K562 (cell line): ENCODE measurements around the gene TMEM121. TPM values are rescaled to one million over a fixed set of nuclear protein-coding genes. Genes with fewer than 3 reads are reported as not detected.

Source experiments
- BRF1 ChIP-seq: IDR thresholded peaks from 3 replicates; pipeline ENCODE4 v1.6.1; 2011; ENCODE audit warnings: borderline replicate concordance, mild to moderate bottlenecking; ENCODE audit not compliant: insufficient read length; ENCODE audit errors: extremely low read depth
- CEBPG ChIP-seq, 3 experiments: fragments of 200-800 bp in 1 of 3; sonication (Bioruptor generic) in 1 of 3; sonication (generic) in 1 of 3; formaldehyde crosslinking in 1 of 3; IDR thresholded peaks in 2 of 3; conservative IDR thresholded peaks in 1 of 3; 2 replicates each; pipeline versions ENCODE4 v1.6.1 to v1.8.0; 2016 to 2022; ENCODE audit warnings: missing compliant biosample characterization in 2 of 3, missing genetic modification characterization in 2 of 3, mild to moderate bottlenecking in 1 of 3, missing genetic modification reagents in 1 of 3
- CHAMP1 ChIP-seq: fragments of 450-650 bp; IDR thresholded peaks from 2 replicates; pipeline ENCODE4 v1.6.1; 2016; ENCODE audit warnings: mild to moderate bottlenecking
- CHD4 ChIP-seq: fragments of 200-600 bp; sonication (generic); IDR thresholded peaks from 3 replicates; pipeline ENCODE4 v1.6.1; 2012; ENCODE audit warnings: low read depth, mild to moderate bottlenecking, mixed read lengths, low read length, inconsistent platforms; ENCODE audit not compliant: insufficient read depth, insufficient replicate concordance, poor library complexity, severe bottlenecking
- CREB3L1 ChIP-seq: fragments of 450-650 bp; IDR thresholded peaks from 2 replicates; pipeline ENCODE4 v1.6.1; 2014; ENCODE audit warnings: low read depth, mild to moderate bottlenecking, moderate library complexity, borderline replicate concordance
- CXXC5 ChIP-seq: fragments of 250-450 bp; sonication (Bioruptor Pico); IDR thresholded peaks from 2 replicates; pipeline ENCODE4 v1.8.0; 2022; ENCODE audit warnings: inconsistent platforms, mild to moderate bottlenecking, moderate library complexity
- DIDO1 ChIP-seq: fragments of 450-650 bp; IDR thresholded peaks from 2 replicates; pipeline ENCODE4 v1.6.1; 2016; ENCODE audit warnings: low read depth, missing biosample characterization, missing genetic modification characterization
- DNMT1 ChIP-seq: fragments of 450-650 bp; IDR thresholded peaks from 2 replicates; pipeline ENCODE4 v1.6.1; 2016; ENCODE audit warnings: antibody characterized with exemption, mild to moderate bottlenecking
- HIVEP1 ChIP-seq: fragments of 250-450 bp; sonication (Bioruptor Pico); IDR thresholded peaks from 2 replicates; pipeline ENCODE4 v1.4.0; 2020; ENCODE audit warnings: mild to moderate bottlenecking
- POLR2G ChIP-seq: fragments of 200-400 bp; formaldehyde crosslinking; IDR thresholded peaks from 2 replicates; pipeline ENCODE4 v1.6.1; 2017; ENCODE audit warnings: low read depth, mild to moderate bottlenecking, antibody characterized with exemption, low read length, moderate library complexity
- RBM22 ChIP-seq: fragments of 200-400 bp; formaldehyde crosslinking; IDR thresholded peaks from 2 replicates; pipeline ENCODE4 v1.6.1; 2018; ENCODE audit warnings: low read length, low read depth; ENCODE audit not compliant: poor library complexity, severe bottlenecking
- SFPQ ChIP-seq: fragments of 200-400 bp; formaldehyde crosslinking; IDR thresholded peaks from 2 replicates; pipeline ENCODE4 v1.6.1; 2017; ENCODE audit warnings: mild to moderate bottlenecking, low read depth, low read length, moderate library complexity
- SMARCA4 ChIP-seq: fragments of 450-650 bp; IDR thresholded peaks from 2 replicates; pipeline ENCODE4 v1.6.1; 2016
- SRSF9 ChIP-seq: fragments of 200-400 bp; formaldehyde crosslinking; IDR thresholded peaks from 2 replicates; pipeline ENCODE4 v1.6.1; 2017; ENCODE audit warnings: low read depth, low read length, borderline replicate concordance
- TOE1 ChIP-seq, 2 experiments: fragments of 450-650 bp in 1 of 2; sonication (generic) in 1 of 2; formaldehyde crosslinking in 1 of 2; IDR thresholded peaks; 2 replicates each; pipeline versions ENCODE4 v1.7.1 to v1.8.0; 2016 to 2022; ENCODE audit warnings: borderline replicate concordance in 2 of 2, mild to moderate bottlenecking in 2 of 2, antibody characterized with exemption in 1 of 2, inconsistent platforms in 1 of 2, low read depth in 1 of 2, missing genetic modification reagents in 1 of 2, moderate library complexity in 1 of 2
- ZEB2 ChIP-seq: fragments of 450-650 bp; IDR thresholded peaks from 2 replicates; pipeline ENCODE4 v1.6.1; 2016
- polyA plus RNA-seq, 8 experiments: library from polyadenylated mRNA; depleted of rRNA in 4 of 8; stranded (reverse) in 5 of 8; unstranded in 3 of 8; fragments of >200 nt; fragmentation: Nextera tagmentation in 2 of 8; fragmentation: Illumina TruSeq in 1 of 8; extraction: Ambion mirVana in 2 of 8; extraction: Trizol in 1 of 8; gene quantifications; 2 replicates each; pipeline versions ENCODE4 v1.2.1 to v1.2.3, GENCODE V29; 2011 to 2014; ENCODE audit warnings: inconsistent platforms in 1 of 8, missing spikeins in 1 of 8
- total RNA-seq, 7 experiments: library from RNA; depleted of rRNA in 6 of 7; stranded (reverse); fragments of >200 nt in 6 of 7; fragmentation: Illumina TruSeq in 2 of 7; extraction: Trizol in 2 of 7; gene quantifications; 2 replicates each; pipeline versions ENCODE4 v1.2.1 to v1.2.3, GENCODE V29; 2011 to 2021; ENCODE audit warnings: low replicate concordance in 1 of 7
- TF ChIP-seq, protein P1 (sequence below): sonication (generic); formaldehyde crosslinking; IDR thresholded peaks from 2 replicates; pipeline ENCODE4 v1.8.0; 2022; ENCODE audit warnings: mild to moderate bottlenecking, missing genetic modification reagents

Gene TMEM121
- total and polyA plus RNA-seq, 9 of the 15 experiments (the other 6 are each of a cell fraction or from before 2014, with no cell fraction given): 0.31 to 0.36 TPM; not detected in 7

DNA sequence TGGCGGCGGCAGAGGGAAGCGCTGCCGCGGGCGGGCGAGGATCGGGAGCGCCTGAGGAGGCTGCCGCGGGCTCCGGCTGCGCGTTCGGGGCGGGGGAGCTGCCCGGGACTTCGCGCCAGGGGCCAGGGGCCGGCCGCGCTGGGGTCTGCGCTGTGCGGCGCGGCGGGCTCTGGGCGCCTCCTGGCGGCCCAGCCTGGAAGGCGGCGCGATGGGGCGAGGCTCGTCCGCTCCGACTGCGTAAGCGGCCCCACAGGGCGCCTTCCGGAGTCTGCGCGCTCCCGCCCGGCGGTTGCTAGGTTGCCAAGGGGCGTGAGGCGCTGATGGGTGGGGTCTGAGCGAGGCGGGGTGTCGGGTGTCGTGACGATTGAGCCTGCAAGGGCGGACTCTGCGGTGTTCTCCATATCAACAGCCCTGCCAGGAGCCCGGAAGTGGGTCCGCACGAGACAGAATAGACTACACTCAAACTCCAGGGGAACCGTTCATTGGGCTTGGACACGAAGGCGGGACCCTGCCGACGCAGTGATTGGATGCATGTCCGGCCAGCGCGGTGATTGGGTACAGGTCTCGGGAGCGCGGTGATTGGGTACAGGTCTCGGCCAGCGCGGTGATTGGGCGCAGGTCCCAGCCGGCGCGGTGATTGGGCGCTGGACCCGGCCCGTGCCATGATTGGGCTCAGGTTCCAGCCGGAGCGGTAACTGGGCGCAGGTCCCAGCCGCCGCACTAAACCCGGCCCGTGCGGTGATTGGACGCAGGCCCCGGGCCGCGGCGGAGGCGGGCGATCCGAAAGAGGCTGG, 35.6 kb upstream of the TMEM121 start, which contains the start of gene TEDC1 (continued):
- TF ChIP-seq DIDO1 (tag) (peak; percentile 51; the same call in 1 of the 2 replicates), ZEB2 (peak; percentile 92), CEBPG (CRISPR knock-in tag; IDR thresholded peaks at IDR 0.05) (no peak), CEBPG (tag; conservative IDR thresholded peaks at IDR 0.05 in 1 of 2, IDR thresholded peaks at IDR 0.05 in 1 of 2) (no peak), BRF1 (no peak), CXXC5 (CRISPR knock-in tag) (peak; percentile 89), SFPQ (no peak), TOE1 (IDR thresholded peaks at IDR 0.05; ENCODE audit: borderline replicate concordance) (peak; percentile 92), TOE1 (CRISPR knock-in tag; IDR thresholded peaks at IDR 0.05; ENCODE audit: borderline replicate concordance, low read depth) (no peak), CHD4 (no peak), CREB3L1 (peak; percentile 47), SRSF9 (no peak), RBM22 (no peak), POLR2G (peak; percentile 88), CHAMP1 (no peak), DNMT1 (no peak), SMARCA4 (no peak), HIVEP1 (no peak)
- TF ChIP-seq, protein P1, sequence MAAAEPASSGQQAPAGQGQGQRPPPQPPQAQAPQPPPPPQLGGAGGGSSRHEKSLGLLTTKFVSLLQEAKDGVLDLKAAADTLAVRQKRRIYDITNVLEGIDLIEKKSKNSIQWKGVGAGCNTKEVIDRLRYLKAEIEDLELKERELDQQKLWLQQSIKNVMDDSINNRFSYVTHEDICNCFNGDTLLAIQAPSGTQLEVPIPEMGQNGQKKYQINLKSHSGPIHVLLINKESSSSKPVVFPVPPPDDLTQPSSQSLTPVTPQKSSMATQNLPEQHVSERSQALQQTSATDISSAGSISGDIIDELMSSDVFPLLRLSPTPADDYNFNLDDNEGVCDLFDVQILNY (CRISPR knock-in tag): no peak
